HG02678 (cell line): ENCODE measurements around the gene CASP8AP2.
"Not testable (repeated sequence)": the region's sequence is repeated elsewhere in the genome, so short reads cannot be mapped to it uniquely, and the experiment has no call there.

ENCODE experiments used
- ATAC-seq: cut with Tn5 transposase; IDR thresholded peaks from one replicate; pipeline ENCODE4 v1.9.1; 2021; ENCODE audit warnings: mild to moderate bottlenecking, moderate library complexity; ENCODE audit not compliant: unreplicated experiment

CASP8AP2 gene

GRCh38 chr6:89829472-89830169, at the start of gene CASP8AP2:
CASP8AP2 (plus strand) TSS chr6:89829880.
- ATAC-seq = peak; percentile 99

GRCh38 chr6:89781070-89782034, 48.3 kb upstream of the CASP8AP2 start:
- ATAC-seq = no peak

GRCh38 chr6:89782222-89782621, 47.5 kb upstream of the CASP8AP2 start:
- ATAC-seq = no peak

GRCh38 chr6:89783293-89783692, 46.4 kb upstream of the CASP8AP2 start:
- not testable (repeated sequence) for ATAC-seq

- no peak for ATAC-seq
Measured at GRCh38 chr6:89784838-89785237, 44.8 kb upstream of the CASP8AP2 start.

GRCh38 chr6:89786970-89787369, 42.7 kb upstream of the CASP8AP2 start:
- ATAC-seq = no peak

- ATAC-seq = no peak
Measured at GRCh38 chr6:89787660-89788328, 41.9 kb upstream of the CASP8AP2 start.

- no peak for ATAC-seq
Measured at GRCh38 chr6:89789980-89790379, 39.7 kb upstream of the CASP8AP2 start.

- no peak for ATAC-seq
Measured at GRCh38 chr6:89790403-89790802, 39.3 kb upstream of the CASP8AP2 start.

GRCh38 chr6:89792881-89793280, 36.8 kb upstream of the CASP8AP2 start:
- ATAC-seq = peak; percentile 74

GRCh38 chr6:89793586-89793985, 36.1 kb upstream of the CASP8AP2 start:
- ATAC-seq = no peak

- peak; percentile 53 for ATAC-seq
Measured at GRCh38 chr6:89794324-89794723, 35.4 kb upstream of the CASP8AP2 start.

GRCh38 chr6:89797317-89797716, 32.4 kb upstream of the CASP8AP2 start:
- ATAC-seq = no peak

GRCh38 chr6:89799096-89799495, 30.6 kb upstream of the CASP8AP2 start:
- ATAC-seq = no peak

GRCh38 chr6:89799756-89800155, 29.9 kb upstream of the CASP8AP2 start:
- no peak for ATAC-seq

- ATAC-seq = no peak
Measured at GRCh38 chr6:89803271-89803670, 26.4 kb upstream of the CASP8AP2 start.

- no peak for ATAC-seq
Measured at GRCh38 chr6:89805814-89806371, 23.8 kb upstream of the CASP8AP2 start.

- ATAC-seq = no peak
Measured at GRCh38 chr6:89807581-89807980, 22.1 kb upstream of the CASP8AP2 start.

GRCh38 chr6:89813422-89813821, 16.3 kb upstream of the CASP8AP2 start:
- not testable (repeated sequence) for ATAC-seq

- no peak for ATAC-seq
Measured at GRCh38 chr6:89817481-89817880, 12.2 kb upstream of the CASP8AP2 start.

GRCh38 chr6:89818977-89819335, 10.7 kb upstream of the CASP8AP2 start:
- ATAC-seq = peak; percentile 22
